Stimulated activated CD8-positive, alpha-beta memory T cell treated with anti-CD3 and anti-CD28 coated beads, Interleukin-15, amount 100 ng/mL, for 48 hours (primary cell): ENCODE results near the gene ARMH2.

ENCODE experiments used
- DNase-seq, 2 donors: peaks; one replicate each; pipeline ENCODE4 v3.0.0-alpha.2; 2020; ENCODE audit warnings: low read depth in 2 of 2

ARMH2 gene

GRCh38 chr6:24798740-24799540 is at the start of gene ARMH2:
ARMH2 (minus strand) TSS chr6:24798917; CDS start chr6:24798857, 60 bp downstream.
- DNase-seq, result no peak

DNA sequence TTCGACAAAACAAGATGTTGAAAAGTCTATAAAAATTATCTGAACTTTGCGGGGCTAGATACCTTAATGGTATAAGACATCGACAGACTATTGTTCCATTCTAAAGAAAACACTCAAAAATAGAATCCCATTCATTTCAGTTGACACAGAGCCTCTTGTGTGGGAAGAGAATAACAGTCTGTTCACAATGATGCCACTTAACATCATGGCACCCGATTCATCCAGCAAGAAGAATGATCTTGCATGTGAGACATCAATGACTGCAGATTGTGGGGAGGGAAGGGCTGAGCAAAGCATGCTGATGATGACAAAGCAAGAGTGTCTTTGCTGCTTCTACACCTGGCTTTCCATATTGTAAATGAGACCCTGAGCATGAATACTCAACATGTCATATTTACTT is 49.7 kb upstream of the ARMH2 start:
- no peak for DNase-seq

- DNase-seq, result no peak
Observed at GRCh38 chr6:24847402-24847801, 48.7 kb upstream of the ARMH2 start.

DNA sequence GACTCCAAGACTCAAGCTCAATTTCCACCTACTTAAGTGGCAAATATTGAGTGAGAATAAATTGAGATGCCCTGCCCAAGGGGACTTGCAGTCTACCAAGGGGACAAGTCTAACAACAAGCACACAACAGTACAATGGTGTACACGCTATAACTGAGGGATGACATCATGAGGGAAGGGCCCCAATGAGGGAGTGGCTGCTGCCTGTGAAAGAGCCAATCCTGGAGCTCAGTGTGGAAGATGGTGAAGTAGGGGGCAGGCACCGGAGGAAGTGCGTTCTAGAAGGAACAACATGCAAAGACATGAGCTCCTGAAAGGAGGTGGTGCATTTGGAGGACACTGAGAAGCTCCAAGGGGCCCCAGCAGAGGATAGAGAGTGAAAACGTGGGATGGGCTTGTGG is 46.9 kb upstream of the ARMH2 start:
- no peak for DNase-seq

- DNase-seq, result no peak
Observed at GRCh38 chr6:24844903-24845302, 46.2 kb upstream of the ARMH2 start.

DNA sequence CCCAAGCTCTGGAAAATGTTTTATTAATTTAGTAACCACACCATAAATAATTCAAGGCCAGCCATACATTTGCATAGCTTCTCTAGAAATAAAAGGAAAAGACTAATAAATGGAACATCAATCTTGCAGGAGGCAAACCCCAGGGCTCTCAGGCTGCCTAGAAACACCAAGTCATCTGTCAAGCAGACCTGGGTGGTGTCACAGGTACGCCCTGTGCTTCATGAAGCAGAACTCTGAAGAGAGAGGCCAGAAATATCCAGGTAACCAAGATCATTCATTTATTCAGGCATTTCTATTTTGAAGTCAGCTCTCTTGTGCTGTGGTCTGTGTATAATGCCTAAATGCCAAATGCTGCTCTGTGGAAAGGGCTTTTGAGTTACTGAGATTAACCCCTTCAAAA is 45.3 kb upstream of the ARMH2 start:
- DNase-seq, result no peak

GRCh38 chr6:24840187-24840586 is 41.5 kb upstream of the ARMH2 start:
- no peak for DNase-seq

DNA sequence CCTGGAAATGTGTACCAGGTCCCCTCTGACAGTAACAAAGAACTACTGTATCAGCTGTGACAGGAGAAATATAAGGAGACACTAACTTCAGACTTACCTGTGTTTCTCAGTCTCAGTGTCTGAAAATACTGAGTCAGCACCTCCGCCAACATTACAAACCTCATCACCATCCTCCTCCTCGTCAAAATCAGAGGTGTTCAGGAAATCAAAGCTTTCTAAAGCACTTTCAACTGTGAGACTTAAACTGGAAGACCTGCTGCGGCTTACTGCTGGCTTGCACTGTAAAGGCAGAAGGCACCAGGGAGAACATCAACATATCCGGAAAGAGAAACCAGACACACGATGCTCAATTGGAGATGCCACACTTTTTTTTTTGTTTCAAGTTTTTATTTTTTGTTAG is 40.3 kb upstream of the ARMH2 start:
- no peak for DNase-seq

DNA sequence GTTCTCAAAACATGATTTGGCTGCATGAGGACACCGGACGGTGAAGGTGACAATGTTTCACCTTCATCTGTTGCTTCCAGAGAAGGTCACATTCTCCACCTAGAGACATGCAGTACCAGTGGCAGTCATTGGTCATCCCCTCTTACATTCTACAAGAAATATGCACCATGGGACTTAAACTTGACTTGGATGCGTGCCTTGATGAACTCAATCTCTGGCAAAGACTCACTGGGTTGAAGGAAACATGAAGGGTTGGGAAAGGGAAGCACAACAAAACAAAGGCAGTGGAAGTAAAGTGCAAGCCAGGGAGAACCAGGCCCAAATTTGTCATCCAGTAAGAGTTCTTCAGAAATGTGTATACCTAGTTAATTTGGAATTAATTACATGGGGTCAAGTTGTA is 39.4 kb upstream of the ARMH2 start:
- DNase-seq, result no peak

GRCh38 chr6:24836109-24836508 is 37.4 kb upstream of the ARMH2 start:
- DNase-seq, result no peak

DNA sequence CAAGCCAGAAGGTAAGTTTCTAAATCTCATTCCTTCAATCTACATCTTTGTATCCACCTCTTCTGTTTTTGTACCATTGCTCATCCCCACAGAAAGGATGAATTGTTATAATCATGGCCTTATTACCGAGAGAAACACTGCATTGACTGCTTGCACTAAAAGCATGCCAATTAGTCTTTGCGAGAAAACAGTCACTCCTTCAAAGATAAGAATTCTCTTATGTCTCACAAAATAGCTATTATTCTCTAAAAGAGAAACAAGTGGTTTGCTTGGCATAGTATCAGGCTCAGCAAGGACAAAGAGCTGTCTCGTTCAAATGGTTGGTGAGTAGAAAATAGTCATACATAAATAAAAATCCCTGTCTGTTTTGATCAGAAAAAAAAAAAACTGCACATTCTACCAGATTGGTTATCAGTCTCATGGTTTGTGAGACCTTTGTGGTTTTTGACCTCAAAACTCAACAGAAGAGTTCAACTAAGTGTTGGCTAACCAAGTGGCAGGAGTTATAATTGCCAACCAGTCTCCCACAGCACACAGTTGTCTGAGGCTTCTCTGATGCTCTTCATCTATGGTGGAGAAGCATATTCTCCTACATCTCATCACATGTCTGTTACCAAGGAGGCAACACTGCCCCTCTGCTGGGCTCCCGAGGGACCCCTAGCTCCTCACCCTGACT is 35.1 kb upstream of the ARMH2 start:
- DNase-seq, result no peak

DNA sequence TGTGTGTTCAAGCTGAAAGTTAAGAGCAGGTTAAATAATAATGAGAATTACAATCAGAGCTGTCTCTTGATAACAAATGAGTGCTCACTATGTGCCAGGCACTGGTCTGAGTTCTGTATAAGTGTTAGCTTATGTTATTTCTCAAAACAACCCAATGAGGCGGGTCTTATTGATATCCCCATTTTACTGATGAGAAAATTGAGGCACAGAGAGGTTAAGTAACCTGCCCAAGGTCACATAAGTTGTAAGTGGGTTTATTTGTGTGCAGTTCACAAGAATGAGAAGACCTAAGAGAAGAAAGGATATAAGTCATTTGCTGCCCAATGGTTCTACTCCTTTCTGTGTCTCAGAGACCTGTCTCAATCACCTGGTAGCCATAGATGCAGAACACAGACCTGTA is 34.1 kb upstream of the ARMH2 start:
- no peak for DNase-seq

- DNase-seq, result no peak
Observed at GRCh38 chr6:24831771-24832716, 33.3 kb upstream of the ARMH2 start.

- no peak for DNase-seq
Observed at GRCh38 chr6:24829657-24830056, 30.9 kb upstream of the ARMH2 start.

GRCh38 chr6:24827970-24828369 is 29.3 kb upstream of the ARMH2 start:
- DNase-seq, result no peak

GRCh38 chr6:24827162-24827561 is 28.4 kb upstream of the ARMH2 start:
- no peak for DNase-seq

DNA sequence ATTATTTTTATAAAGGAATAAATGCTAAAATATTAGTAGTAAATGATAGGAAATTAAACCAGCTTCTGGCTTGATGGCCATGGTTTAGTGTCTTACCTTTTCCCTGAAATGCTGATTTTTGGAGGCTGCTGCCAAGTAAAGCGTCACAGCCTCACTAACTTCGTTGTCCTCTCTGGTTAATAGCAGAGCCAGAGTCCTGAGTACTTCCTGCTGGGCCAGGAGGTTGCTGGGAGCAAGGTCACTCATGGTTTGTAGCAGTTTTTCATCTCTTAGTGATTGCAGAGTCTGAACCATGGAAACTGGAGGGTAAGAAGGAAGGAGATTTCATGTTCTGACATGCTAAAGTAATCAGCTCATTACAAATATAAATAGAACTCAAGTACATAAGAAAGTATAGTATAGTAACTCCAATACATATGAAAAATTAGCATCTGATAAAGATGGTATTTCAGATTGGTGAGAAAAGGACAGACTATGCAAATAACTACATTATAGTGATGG is 26.5 kb upstream of the ARMH2 start:
- DNase-seq, result no peak

GRCh38 chr6:24824142-24824938 is 25.6 kb upstream of the ARMH2 start:
- DNase-seq, result no peak

DNA sequence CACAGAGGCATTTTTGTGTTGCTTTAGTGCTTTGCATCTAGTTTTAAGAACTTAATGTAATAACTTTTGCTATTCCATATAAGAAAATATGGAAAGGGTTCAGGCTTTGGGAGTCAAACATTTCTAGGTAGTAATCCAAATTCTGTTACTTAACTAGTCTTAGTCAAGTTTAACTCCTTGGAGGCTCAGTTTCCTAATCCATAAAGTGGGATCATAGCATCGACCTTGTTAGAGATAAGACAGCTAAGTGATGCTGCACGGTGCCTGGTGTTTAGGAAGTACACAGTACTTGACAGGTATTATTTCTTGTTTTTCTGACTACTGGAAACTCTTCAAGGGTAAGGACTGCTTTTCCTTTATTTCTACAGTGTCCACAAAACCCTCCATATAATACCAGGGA is 24.5 kb upstream of the ARMH2 start:
- no peak for DNase-seq

DNA sequence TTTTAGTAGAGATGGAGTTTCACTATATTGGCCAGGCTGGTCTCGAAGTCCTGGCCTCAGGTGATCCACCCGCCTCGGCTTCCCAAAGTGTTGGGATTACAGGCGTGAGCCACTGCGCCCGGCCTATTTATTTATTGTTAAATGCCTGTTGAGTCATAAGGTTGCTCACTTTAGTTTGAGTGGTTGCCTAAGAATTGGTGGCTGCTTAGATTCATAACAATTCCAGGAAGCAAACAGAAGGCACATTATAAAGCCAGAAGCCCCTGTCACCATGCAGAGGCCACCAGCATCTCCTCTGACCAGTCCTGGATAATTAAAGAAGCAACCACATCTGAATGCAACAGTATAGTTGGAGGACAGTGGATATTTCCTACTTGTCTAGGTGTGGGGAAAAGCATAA is 24.0 kb upstream of the ARMH2 start:
- no peak for DNase-seq

GRCh38 chr6:24821860-24822444 is 23.2 kb upstream of the ARMH2 start:
- no peak for DNase-seq
